ENCODE results near the gene AUH. TPM values are rescaled to one million over a fixed set of nuclear protein-coding genes. Genes with fewer than 3 reads are reported as not detected.

AUH gene
- total RNA-seq, 1 experiment from 2014 or later = 29.0 TPM

- TF ChIP-seq ZFX (IDR thresholded peaks at IDR 0.05) (no peak), YY1 (IDR thresholded peaks at IDR 0.05; ENCODE audit: extremely low read depth, insufficient replicate concordance, low read depth, low read length) (peak; percentile 14), ZNF274 (IDR thresholded peaks at IDR 0.05; ENCODE audit: low read depth, low read length) (no peak), CEBPB (IDR thresholded peaks at IDR 0.05; ENCODE audit: low read depth) (peak; percentile 99), MAX (IDR thresholded peaks at IDR 0.05) (peak; percentile 55), ELF1 (IDR thresholded peaks at IDR 0.05; ENCODE audit: borderline replicate concordance, low read depth) (peak; percentile 43; the same call in 1 of the 2 replicates), CBX3 (IDR thresholded peaks at IDR 0.05; ENCODE audit: low read depth) (peak; percentile 95), REST (IDR thresholded peaks at IDR 0.05; ENCODE audit: low read depth) (no peak), SIN3A (IDR thresholded peaks at IDR 0.05; ENCODE audit: low read depth) (peak; percentile 83), POLR2A (IDR thresholded peaks at IDR 0.05; ENCODE audit: borderline replicate concordance, extremely low read depth, insufficient read depth, insufficient read length) (no peak), TCF7L2 (IDR thresholded peaks at IDR 0.05; ENCODE audit: borderline replicate concordance, extremely low read depth, insufficient read depth, insufficient read length) (peak; percentile 84), RAD21 (IDR thresholded peaks at IDR 0.05; ENCODE audit: low read depth) (peak; percentile 41; the same call in 1 of the 2 replicates)
These were observed 58.9 kb downstream of the AUH start (continued) for GRCh38 chr9:91302831-91303230.

- intact Hi-C loops (cut with micrococcal nuclease) = loop anchor here (5.0 to 10.0 kb wide), 4 partner anchors 104 to 264 kb away; no protein-coding TSS in a partner anchor
These were observed 60.6 kb downstream of the AUH start for GRCh38 chr9:91301161-91301560.

More at GRCh38 chr9:91301161-91301560, 60.6 kb downstream of the AUH start:
- ATAC-seq = peak; percentile 44
- ChIA-PET RAD21 (ENCODE audit: low non-redundant PET in 1 of 2, low total read pairs in 2 of 2, uncharacterized antibody in 2 of 2, unreplicated experiment in 2 of 2) (no interaction called here), CTCF (no interaction called here), POLR2A (no interaction called here)
- no peak overlapping the region for H2AFZ ChIP-seq (ENCODE audit: low read depth, low read length, poor library complexity, severe bottlenecking)
- BruUV-seq (replicated peaks) = no TSS peak
- peak overlapping the region in 1 of 2 experiments; percentile 19; a peak in 1 of 4 replicates for H3K4me3 ChIP-seq (replicated peaks in 1 of 2; ENCODE audit: low read depth in 1 of 2, low read length in 2 of 2)
- TF ChIP-seq ATF3 (IDR thresholded peaks at IDR 0.05) = no peak
- TF ChIP-seq SP1 (IDR thresholded peaks at IDR 0.05; ENCODE audit: low read depth) = 0 out of 2 replicates have a peak, but pooled peaks have one; percentile 20
- peak; percentile 64 for TF ChIP-seq FOSL1 (IDR thresholded peaks at IDR 0.05; ENCODE audit: low read depth)
- no peak for TF ChIP-seq POLR2A (IDR thresholded peaks at IDR 0.05; ENCODE audit: borderline replicate concordance, extremely low read depth, insufficient read depth, insufficient read length)
- 0 out of 2 replicates have a peak, but pooled peaks have one; percentile 33 for TF ChIP-seq CEBPB (IDR thresholded peaks at IDR 0.05; ENCODE audit: low read depth)
- no peak for TF ChIP-seq REST (IDR thresholded peaks at IDR 0.05; ENCODE audit: low read depth)
- 0 out of 2 replicates have a peak, but pooled peaks have one; percentile 30 for TF ChIP-seq CBX3 (IDR thresholded peaks at IDR 0.05; ENCODE audit: low read depth)
- H3K9ac ChIP-seq (ENCODE audit: low read length) = peak overlapping the region; percentile 50
- peak; percentile 23 for DNase-seq (ENCODE audit: low read depth, low spot score)
- peaks cover 9% of the 10 kb centered on the region; the same call in 1 of the 2 replicates for H3K79me2 ChIP-seq (ENCODE audit: insufficient read depth, low read length)
- H3K27me3 ChIP-seq (ENCODE audit: insufficient read depth, low read length) = no peaks in the 10 kb centered on the region
- H3K9me3 ChIP-seq (ENCODE audit: control insufficient read depth in 1 of 2, insufficient read depth in 1 of 2, low read depth in 1 of 2, low read length in 2 of 2) = no peaks in the 10 kb centered on the region
- no peaks in the 10 kb centered on the region for H4K20me1 ChIP-seq (ENCODE audit: insufficient read depth)
- no peaks in the 10 kb centered on the region for H3K9me2 ChIP-seq (ENCODE audit: insufficient read depth)
- peak overlapping the region; percentile 93 for H3K27ac ChIP-seq (ENCODE audit: low read depth, low read length)
- H3K36me3 ChIP-seq (ENCODE audit: control insufficient read depth in 1 of 2, insufficient read depth in 2 of 2, low read length in 2 of 2) = no peaks in the 10 kb centered on the region
- H3K4me2 ChIP-seq (ENCODE audit: low read length) = peak overlapping the region; percentile 57; the same call in 1 of the 2 replicates
- peaks cover 45 to 61% of the 10 kb centered on the region in 2 experiments for H3K4me1 ChIP-seq (ENCODE audit: control insufficient read depth in 1 of 2, insufficient read depth in 2 of 2, low read length in 2 of 2)

Measured in HCT116 (cell line).